LoVo (cell line): ENCODE measurements around the gene TSPAN1.
A peak's percentile ranks its signal among the peaks of the same experiment; 100 is the strongest.

ENCODE experiments used
- DNase-seq: peaks from one replicate; pipeline ENCODE4 v3.0.0-alpha.2; 2016; ENCODE audit warnings: low spot score

Gene TSPAN1

GRCh38 chr1:46174448-46175231, at the start of gene TSPAN1:
Gene TSPAN1 (plus strand): TSS chr1:46175087. CDS start chr1:46181108, 6,021 bp downstream.
- DNase-seq: no peak

GRCh38 chr1:46128344-46128743, 46.5 kb upstream of the TSPAN1 start:
- peak; percentile 29 for DNase-seq

GRCh38 chr1:46130121-46130520, 44.8 kb upstream of the TSPAN1 start:
- DNase-seq: no peak

- DNase-seq: no peak
Observed at GRCh38 chr1:46130606-46131005, 44.3 kb upstream of the TSPAN1 start.

- no peak for DNase-seq
Observed at GRCh38 chr1:46131093-46131492, 43.8 kb upstream of the TSPAN1 start.

- DNase-seq: peak; percentile 36
Observed at GRCh38 chr1:46131712-46132528, 43.0 kb upstream of the TSPAN1 start.

GRCh38 chr1:46132529-46133180, 42.2 kb upstream of the TSPAN1 start, which contains the start of gene PIK3R3:
Gene PIK3R3 (minus strand): TSS chr1:46132629. CDS start chr1:46131952, 677 bp downstream.
- DNase-seq: peak; percentile 99

- DNase-seq: no peak
Observed at GRCh38 chr1:46133181-46133658, 41.7 kb upstream of the TSPAN1 start.

GRCh38 chr1:46133781-46134350, 41.0 kb upstream of the TSPAN1 start:
- no peak for DNase-seq

- peak; percentile 54 for DNase-seq
Observed at GRCh38 chr1:46134660-46135331, 40.1 kb upstream of the TSPAN1 start.

- no peak for DNase-seq
Observed at GRCh38 chr1:46136711-46137110, 38.2 kb upstream of the TSPAN1 start.

GRCh38 chr1:46137916-46138315, 37.0 kb upstream of the TSPAN1 start:
- no peak for DNase-seq

- no peak for DNase-seq
Observed at GRCh38 chr1:46148318-46148717, 26.6 kb upstream of the TSPAN1 start.

GRCh38 chr1:46150085-46150484, 24.8 kb upstream of the TSPAN1 start:
- no peak for DNase-seq

- DNase-seq: no peak
Observed at GRCh38 chr1:46152016-46152415, 22.9 kb upstream of the TSPAN1 start.

- DNase-seq: no peak
Observed at GRCh38 chr1:46153228-46153627, 21.7 kb upstream of the TSPAN1 start.

- DNase-seq: no peak
Observed at GRCh38 chr1:46153732-46154131, 21.2 kb upstream of the TSPAN1 start.

- no peak for DNase-seq
Observed at GRCh38 chr1:46157916-46158311, 17.0 kb upstream of the TSPAN1 start.

- DNase-seq: no peak
Observed at GRCh38 chr1:46158312-46159281, 16.3 kb upstream of the TSPAN1 start.

- DNase-seq: no peak
Observed at GRCh38 chr1:46159516-46159915, 15.4 kb upstream of the TSPAN1 start.
